Frontal cortex (tissue), 4 donors: ENCODE data around the gene C2CD2L. TPM values are rescaled to one million over a fixed set of nuclear protein-coding genes. Genes with fewer than 3 reads are reported as not detected.
"Not testable (repeated sequence)": the region's sequence is repeated elsewhere in the genome, so short reads cannot be mapped to it uniquely, and the experiment has no call there.

Experiments
- DNase-seq, 2 donors: peaks; one replicate each; pipeline ENCODE4 v3.0.0; 2012; ENCODE audit warnings: low spot score in 2 of 2
- FAIRE-seq: peaks from 2 replicates; lab custom pipeline; 2012; peaks lifted over from hg19 to GRCh38; lab: Jason Lieb, UNC
- total RNA-seq: library from RNA; depleted of rRNA; stranded (reverse); fragments of >200 nt; gene quantifications from one replicate; pipeline ENCODE4 v1.2.3, GENCODE V29; 2014
- donor health status: control.
- donor health status: control.
- donor health status: control.

C2CD2L gene
- total RNA-seq, 1 donor from 2014 or later: 11.4 TPM

GRCh38 chr11:119112314-119113020 lies 5.3 kb downstream of the C2CD2L start:
- FAIRE-seq (no peak), DNase-seq (no peak)

GRCh38 chr11:119113716-119114115 lies 6.6 kb downstream of the C2CD2L start:
- no peak for DNase-seq
- no peak for FAIRE-seq

GRCh38 chr11:119114351-119114750 lies 7.2 kb downstream of the C2CD2L start:
- no peak for DNase-seq
- FAIRE-seq: no peak

GRCh38 chr11:119115484-119116234 lies 8.5 kb downstream of the C2CD2L start:
- FAIRE-seq: no peak
- no peak for DNase-seq

GRCh38 chr11:119116235-119116594 lies 9.1 kb downstream of the C2CD2L start:
- no peak for FAIRE-seq
- DNase-seq: no peak

GRCh38 chr11:119116601-119117000 lies 9.5 kb downstream of the C2CD2L start:
- no peak for FAIRE-seq
- DNase-seq: no peak

GRCh38 chr11:119117004-119117706 lies 10.0 kb downstream of the C2CD2L start:
- DNase-seq: no peak
- no peak for FAIRE-seq

GRCh38 chr11:119118227-119118626 lies 11.1 kb downstream of the C2CD2L start:
- no peak for DNase-seq
- FAIRE-seq: no peak

- FAIRE-seq (no peak), DNase-seq (no peak)
These were observed 11.8 kb downstream of the C2CD2L start for GRCh38 chr11:119118946-119119345.

GRCh38 chr11:119120639-119121007 lies 13.5 kb downstream of the C2CD2L start:
- DNase-seq (no peak), FAIRE-seq (no peak)

- FAIRE-seq (no peak), DNase-seq (peak; percentile 93 to 98)
These were observed 14.1 kb downstream of the C2CD2L start, which contains the start of gene HINFP for GRCh38 chr11:119121008-119121810. TSS of gene HINFP (plus strand) at chr11:119121580. CDS start at chr11:119126945, 5,365 bp downstream.

GRCh38 chr11:119121811-119122124 lies 14.6 kb downstream of the C2CD2L start:
- FAIRE-seq (no peak), DNase-seq (no peak)

- DNase-seq (no peak), FAIRE-seq (no peak)
These were observed 18.7 kb downstream of the C2CD2L start for GRCh38 chr11:119125821-119126220.

- DNase-seq: no peak
These were observed 19.6 kb downstream of the C2CD2L start for GRCh38 chr11:119126675-119127268.

GRCh38 chr11:119130662-119131061 lies 23.5 kb downstream of the C2CD2L start:
- DNase-seq: no peak
- no peak for FAIRE-seq

More at GRCh38 chr11:119126675-119127268, 19.6 kb downstream of the C2CD2L start:
- FAIRE-seq: no peak

- FAIRE-seq (no peak), DNase-seq (no peak)
These were observed 27.3 kb downstream of the C2CD2L start for GRCh38 chr11:119134389-119134978.

GRCh38 chr11:119139276-119139675 lies 32.1 kb downstream of the C2CD2L start:
- DNase-seq, FAIRE-seq: not testable (repeated sequence)

- DNase-seq (peak; percentile 58 to 79), FAIRE-seq (no peak)
These were observed 37.8 kb downstream of the C2CD2L start for GRCh38 chr11:119144825-119145486.

GRCh38 chr11:119145551-119145950 lies 38.4 kb downstream of the C2CD2L start:
- no peak for DNase-seq
- FAIRE-seq: no peak
